ENCODE measurements around the gene PRR9.

Gene PRR9

GRCh38 chr1:153261281-153262069, 44.1 kb downstream of the PRR9 start:
- no peak for TF ChIP-seq CTCF (conservative IDR thresholded peaks at IDR 0.05; ENCODE audit: low read length)
- H3K4me3 ChIP-seq (ENCODE audit: low read length) = peak overlapping the region; percentile 33
- peak; percentile 3 for DNase-seq (ENCODE audit: low read depth)

- no peak for TF ChIP-seq CTCF (conservative IDR thresholded peaks at IDR 0.05; ENCODE audit: low read length)
- H3K4me3 ChIP-seq (ENCODE audit: low read length) = no peak overlapping the region
- no peak for DNase-seq (ENCODE audit: low read depth)
Observed at GRCh38 chr1:153262070-153262366, 44.6 kb downstream of the PRR9 start.

DNA sequence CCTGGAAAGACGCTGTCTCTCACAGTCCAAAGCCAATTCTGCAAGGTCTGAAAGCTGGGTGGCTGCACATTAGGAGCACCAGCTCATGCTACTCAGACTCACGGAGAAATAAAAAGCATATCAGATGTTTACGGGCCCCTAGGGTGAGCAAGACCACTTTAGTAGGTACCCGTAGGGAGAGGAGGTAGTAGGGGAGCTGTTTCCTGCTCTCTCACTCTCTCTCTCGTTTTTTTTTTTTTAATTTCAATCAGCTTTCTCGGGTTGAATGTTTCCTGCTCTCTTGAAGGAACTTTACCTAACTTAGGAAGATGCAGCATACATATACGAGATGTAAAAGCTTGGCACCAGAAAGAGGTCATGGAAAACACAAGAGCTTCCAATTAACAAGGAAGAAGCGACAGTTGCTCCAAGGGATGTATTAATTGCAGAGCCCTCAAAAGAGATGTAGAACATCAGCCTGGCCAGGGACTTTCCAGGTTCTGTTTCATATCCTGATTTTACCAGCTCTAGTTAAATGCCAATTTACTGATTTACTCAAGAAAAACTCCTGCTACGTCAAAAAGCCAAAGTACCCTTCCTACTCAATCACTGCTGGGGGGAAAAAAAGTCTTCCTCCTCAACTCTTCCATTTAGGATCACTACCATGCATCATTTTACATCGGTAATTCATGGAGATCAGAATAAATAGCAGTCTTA, 45.2 kb downstream of the PRR9 start:
- no peak for DNase-seq (ENCODE audit: low read depth)
- no peak for TF ChIP-seq CTCF (conservative IDR thresholded peaks at IDR 0.05; ENCODE audit: low read length)
- no peak overlapping the region for H3K4me3 ChIP-seq (ENCODE audit: low read length)

DNA sequence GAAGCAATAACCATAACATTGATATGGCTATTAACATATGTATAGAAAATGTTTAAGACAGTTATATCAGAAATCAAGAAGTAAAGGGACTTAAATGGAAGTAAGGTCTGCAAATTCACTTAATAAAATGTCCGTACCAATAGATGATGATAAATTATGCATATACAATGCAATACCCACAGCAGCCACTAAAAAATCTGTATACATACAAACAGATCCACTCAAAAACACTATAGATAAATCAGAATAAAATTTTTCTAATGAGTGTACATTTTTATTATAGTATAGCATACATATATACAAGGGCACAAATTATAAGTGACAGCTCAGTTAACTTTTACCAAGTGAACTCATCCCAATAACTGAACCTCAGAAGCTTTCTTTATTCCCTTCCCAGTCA, 48.1 kb downstream of the PRR9 start:
- TF ChIP-seq CTCF (conservative IDR thresholded peaks at IDR 0.05; ENCODE audit: low read length) = no peak
- no peak for DNase-seq (ENCODE audit: low read depth)
- H3K4me3 ChIP-seq (ENCODE audit: low read length) = no peak overlapping the region

Data from AG10803 (cell line).